ENCODE measurements around the gene C10orf71.
A peak's percentile ranks its signal among the peaks of the same experiment; 100 is the strongest.

Gene C10orf71

GRCh38 chr10:49359349-49360270 lies 60.6 kb downstream of the C10orf71 start:
- no peak for TF ChIP-seq CTCF (IDR thresholded peaks at IDR 0.05; ENCODE audit: insufficient read depth, low read depth, low read length, missing control alignments)
- DNase-seq (ENCODE audit: low read depth): no peak
- no peak overlapping the region for H3K4me3 ChIP-seq (ENCODE audit: low read depth, low read length)

- no peak for TF ChIP-seq CTCF (IDR thresholded peaks at IDR 0.05; ENCODE audit: insufficient read depth, low read depth, low read length, missing control alignments)
- no peak for DNase-seq (ENCODE audit: low read depth)
- H3K4me3 ChIP-seq (ENCODE audit: low read depth, low read length): no peak overlapping the region
Measured at GRCh38 chr10:49360271-49361177, 61.6 kb downstream of the C10orf71 start.

GRCh38 chr10:49361178-49361554 lies 62.2 kb downstream of the C10orf71 start:
- no peak for TF ChIP-seq CTCF (IDR thresholded peaks at IDR 0.05; ENCODE audit: insufficient read depth, low read depth, low read length, missing control alignments)
- no peak overlapping the region for H3K4me3 ChIP-seq (ENCODE audit: low read depth, low read length)
- DNase-seq (ENCODE audit: low read depth): no peak

GRCh38 chr10:49361735-49362568 lies 63.0 kb downstream of the C10orf71 start:
- no peak for DNase-seq (ENCODE audit: low read depth)
- H3K4me3 ChIP-seq (ENCODE audit: low read depth, low read length): no peak overlapping the region
- no peak for TF ChIP-seq CTCF (IDR thresholded peaks at IDR 0.05; ENCODE audit: insufficient read depth, low read depth, low read length, missing control alignments)

- DNase-seq (ENCODE audit: low read depth): peak; percentile 74
- TF ChIP-seq CTCF (IDR thresholded peaks at IDR 0.05; ENCODE audit: insufficient read depth, low read depth, low read length, missing control alignments): no peak
- H3K4me3 ChIP-seq (ENCODE audit: low read depth, low read length): no peak overlapping the region
Measured at GRCh38 chr10:49362596-49363260, 63.8 kb downstream of the C10orf71 start.

All from GM12865 (cell line).